Activated T-cell treated with anti-CD3 and anti-CD28 coated beads, Interleukin-2, amount 50 U/mL, for 24 hours (primary cell): ENCODE measurements around the gene ZNF790.
A peak's percentile ranks its signal among the peaks of the same experiment; 100 is the strongest.

Source experiments
- DNase-seq: peaks from one replicate; pipeline ENCODE4 v3.0.0-alpha.2; 2020
- H3K27ac Mint-ChIP-seq: 2 replicates; pipeline ENCODE4 v1.8.0; 2020; ENCODE audit warnings: mild to moderate bottlenecking, mixed read lengths
- H3K27me3 Mint-ChIP-seq: 2 replicates; pipeline ENCODE4 v1.8.0; 2020; ENCODE audit warnings: mixed read lengths
- H3K36me3 Mint-ChIP-seq: 2 replicates; pipeline ENCODE4 v1.8.0; 2020; ENCODE audit warnings: low read depth, mixed read lengths
- H3K4me1 Mint-ChIP-seq: 2 replicates; pipeline ENCODE4 v1.8.0; 2020; ENCODE audit warnings: low read depth, mixed read lengths
- H3K4me3 Mint-ChIP-seq: 2 replicates; pipeline ENCODE4 v1.8.0; 2020; ENCODE audit warnings: mild to moderate bottlenecking, moderate library complexity, mixed read lengths
- H3K9me3 Mint-ChIP-seq: 2 replicates; pipeline ENCODE4 v1.8.0; 2020; ENCODE audit warnings: mixed read lengths

ZNF790 gene

GRCh38 chr19:36837906-36838783 is at the start of gene ZNF790:
Gene ZNF790 (minus strand): TSS chr19:36838387. CDS start chr19:36825619, 12,768 bp downstream.
- peak; percentile 90 for DNase-seq

GRCh38 chr19:36876993-36877938 is 39.1 kb upstream of the ZNF790 start:
- no peaks in the 10 kb centered on the region for H3K27me3 Mint-ChIP-seq
- peaks cover 84% of the 10 kb centered on the region for H3K36me3 Mint-ChIP-seq
- H3K4me3 Mint-ChIP-seq, result no peak overlapping the region
- H3K27ac Mint-ChIP-seq, result no peak overlapping the region
- no peaks in the 10 kb centered on the region for H3K4me1 Mint-ChIP-seq
- H3K9me3 Mint-ChIP-seq, result peaks cover 52% of the 10 kb centered on the region
- no peak for DNase-seq

More at GRCh38 chr19:36837906-36838783, at the start of gene ZNF790:
- Mint-ChIP-seq H3K4me1 (peaks cover 5% of the 10 kb centered on the region), H3K36me3 (peaks cover 27% of the 10 kb centered on the region), H3K27ac (peak within 1 kb of the TSS; percentile 20), H3K9me3 (peaks cover 38% of the 10 kb centered on the region), H3K4me3 (no peak within 1 kb of the TSS), H3K27me3 (no peaks in the 10 kb centered on the region)

- peaks cover 33% of the 10 kb centered on the region for H3K36me3 Mint-ChIP-seq
- H3K4me1 Mint-ChIP-seq, result peaks cover 15% of the 10 kb centered on the region
- H3K27me3 Mint-ChIP-seq, result no peaks in the 10 kb centered on the region
- no peak overlapping the region for H3K4me3 Mint-ChIP-seq
- H3K9me3 Mint-ChIP-seq, result peaks cover 26% of the 10 kb centered on the region
- DNase-seq, result no peak
- H3K27ac Mint-ChIP-seq, result no peak overlapping the region
Observed at GRCh38 chr19:36851898-36852297, 13.7 kb upstream of the ZNF790 start.

GRCh38 chr19:36850559-36851442 is 12.6 kb upstream of the ZNF790 start, which contains the start of gene ZNF345:
Gene ZNF345 (plus strand): TSS chr19:36850876. CDS start chr19:36876831, 25,955 bp downstream.
- Mint-ChIP-seq H3K9me3 (peaks cover 26% of the 10 kb centered on the region), H3K36me3 (peaks cover 33% of the 10 kb centered on the region)

GRCh38 chr19:36849701-36850558 is 11.7 kb upstream of the ZNF790 start:
- no peaks in the 10 kb centered on the region for H3K27me3 Mint-ChIP-seq
- peak; percentile 90 for DNase-seq
- no peak overlapping the region for H3K4me3 Mint-ChIP-seq
- peaks cover 27% of the 10 kb centered on the region for H3K9me3 Mint-ChIP-seq
- peaks cover 16% of the 10 kb centered on the region for H3K4me1 Mint-ChIP-seq
- H3K27ac Mint-ChIP-seq, result no peak overlapping the region
- H3K36me3 Mint-ChIP-seq, result peaks cover 36% of the 10 kb centered on the region

More at GRCh38 chr19:36850559-36851442, 12.6 kb upstream of the ZNF790 start, which contains the start of gene ZNF345:
- Mint-ChIP-seq H3K27me3 (no peaks in the 10 kb centered on the region), H3K27ac (no peak within 1 kb of the TSS), H3K4me1 (peaks cover 16% of the 10 kb centered on the region), H3K4me3 (no peak within 1 kb of the TSS)
- peak; percentile 85 for DNase-seq

GRCh38 chr19:36847968-36848367 is 9.8 kb upstream of the ZNF790 start:
- Mint-ChIP-seq H3K27ac (no peak overlapping the region), H3K4me3 (no peak overlapping the region), H3K36me3 (peaks cover 50% of the 10 kb centered on the region), H3K4me1 (peaks cover 16% of the 10 kb centered on the region), H3K9me3 (peaks cover 21% of the 10 kb centered on the region), H3K27me3 (no peaks in the 10 kb centered on the region)
- no peak for DNase-seq

- H3K4me1 Mint-ChIP-seq, result peaks cover 5% of the 10 kb centered on the region
- peak overlapping the region; percentile 20 for H3K27ac Mint-ChIP-seq
- peaks cover 32% of the 10 kb centered on the region for H3K36me3 Mint-ChIP-seq
Observed at GRCh38 chr19:36838784-36839324, 667 bp upstream of the ZNF790 start.

GRCh38 chr19:36837176-36837905 is 846 bp downstream of the ZNF790 start:
- Mint-ChIP-seq H3K9me3 (peaks cover 42% of the 10 kb centered on the region), H3K27ac (no peak overlapping the region), H3K27me3 (no peaks in the 10 kb centered on the region), H3K36me3 (peaks cover 20% of the 10 kb centered on the region), H3K4me3 (no peak overlapping the region), H3K4me1 (peaks cover 5% of the 10 kb centered on the region)
- no peak for DNase-seq

More at GRCh38 chr19:36838784-36839324, 667 bp upstream of the ZNF790 start:
- Mint-ChIP-seq H3K9me3 (peaks cover 33% of the 10 kb centered on the region), H3K4me3 (no peak overlapping the region), H3K27me3 (no peaks in the 10 kb centered on the region)
- DNase-seq, result no peak

- H3K9me3 Mint-ChIP-seq, result peaks cover 56% of the 10 kb centered on the region
- no peak overlapping the region for H3K27ac Mint-ChIP-seq
- no peaks in the 10 kb centered on the region for H3K27me3 Mint-ChIP-seq
- H3K4me3 Mint-ChIP-seq, result no peak overlapping the region
- H3K36me3 Mint-ChIP-seq, result peaks cover 23% of the 10 kb centered on the region
- DNase-seq, result no peak
- peaks cover 3% of the 10 kb centered on the region for H3K4me1 Mint-ChIP-seq
Observed at GRCh38 chr19:36833430-36833829, 4.8 kb downstream of the ZNF790 start.

GRCh38 chr19:36821758-36822157 is 16.4 kb downstream of the ZNF790 start:
- H3K9me3 Mint-ChIP-seq, result peaks cover 56% of the 10 kb centered on the region
- H3K27ac Mint-ChIP-seq, result no peak overlapping the region
- no peak for DNase-seq
- no peaks in the 10 kb centered on the region for H3K27me3 Mint-ChIP-seq
- no peak overlapping the region for H3K4me3 Mint-ChIP-seq
- H3K36me3 Mint-ChIP-seq, result peaks cover 96% of the 10 kb centered on the region
- no peaks in the 10 kb centered on the region for H3K4me1 Mint-ChIP-seq

GRCh38 chr19:36819130-36819630 is 19.0 kb downstream of the ZNF790 start:
- no peak for DNase-seq
- Mint-ChIP-seq H3K4me3 (no peak overlapping the region), H3K4me1 (no peaks in the 10 kb centered on the region), H3K9me3 (peaks cover 47% of the 10 kb centered on the region), H3K27ac (no peak overlapping the region), H3K36me3 (peaks cover 98% of the 10 kb centered on the region), H3K27me3 (no peaks in the 10 kb centered on the region)

- Mint-ChIP-seq H3K9me3 (peaks cover 54% of the 10 kb centered on the region), H3K4me3 (no peak overlapping the region), H3K36me3 (peaks cover 91% of the 10 kb centered on the region), H3K27me3 (no peaks in the 10 kb centered on the region), H3K27ac (no peak overlapping the region), H3K4me1 (no peaks in the 10 kb centered on the region)
- DNase-seq, result no peak
Observed at GRCh38 chr19:36807029-36807428, 31.2 kb downstream of the ZNF790 start.
